Measurements from ENCODE around the gene FRYL. TPM values are rescaled to one million over a fixed set of nuclear protein-coding genes. Genes with fewer than 3 reads are reported as not detected.

Gene FRYL
- total and polyA plus RNA-seq, 2 of the 8 experiments (the other 6 are each of a cell fraction or from before 2014, with no cell fraction given) = 8.0 to 36.5 TPM

GRCh38 chr4:48470137-48470536 lies 309.9 kb downstream of the FRYL start:
- DNase-seq (ENCODE audit: low read depth in 1 of 2, low spot score in 2 of 2) = no peak
- no peak overlapping the region for H3K56ac ChIP-seq (replicated peaks; ENCODE audit: insufficient read length, low read depth, low read length)

More at GRCh38 chr4:48470137-48470536, 309.9 kb downstream of the FRYL start:
- Histone ChIP-seq H3K79me2 (ENCODE audit: control insufficient read depth in 1 of 2, insufficient read depth in 2 of 2, low read length in 2 of 2) (no peaks in the 10 kb centered on the region), H3K9ac (replicated peaks in 1 of 4; ENCODE audit: extremely low read depth in 1 of 4, low read depth in 3 of 4, low read length in 3 of 4) (no peak overlapping the region), H3K27ac (ENCODE audit: low read depth, low read length) (no peak overlapping the region), H2BK20ac (ENCODE audit: low read length) (no peak overlapping the region), H4K91ac (replicated peaks; ENCODE audit: insufficient read length, low read length) (no peak overlapping the region), H3K4me1 (replicated peaks in 1 of 4; ENCODE audit: control insufficient read depth in 3 of 4, insufficient read depth in 4 of 4, low read length in 3 of 4) (peaks cover 0 to 2% (median 0%) of the 10 kb centered on the region in 4 experiments; a peak in 1 of 7 replicates), H3K23me2 (ENCODE audit: low read depth, low read length) (no peaks in the 10 kb centered on the region), H2AFZ (ENCODE audit: low read length) (no peak overlapping the region), H4K20me1 (replicated peaks in 1 of 2; ENCODE audit: control insufficient read depth in 1 of 2, insufficient read depth in 2 of 2, low read length in 2 of 2) (no peaks in the 10 kb centered on the region), H4K8ac (ENCODE audit: extremely low read depth, insufficient read depth, low read length) (no peak overlapping the region), H2BK5ac (ENCODE audit: low read depth, low read length) (no peak overlapping the region), H3K4me3 (ENCODE audit: extremely low read depth in 1 of 4, insufficient read depth in 2 of 4, low read depth in 3 of 4, low read length in 4 of 4) (no peak overlapping the region), H3K9me3 (ENCODE audit: insufficient read depth in 2 of 2, low read depth in 1 of 2, low read length in 1 of 2) (no peaks in the 10 kb centered on the region), H2BK120ac (replicated peaks; ENCODE audit: low read depth, low read length) (no peak overlapping the region), H3K4ac (replicated peaks; ENCODE audit: insufficient read length, low read depth, low read length) (no peak overlapping the region), H4K5ac (ENCODE audit: insufficient read length, low read depth, low read length) (no peak overlapping the region), H2BK15ac (ENCODE audit: low read length) (no peak overlapping the region), H2AK5ac (ENCODE audit: low read depth, low read length) (no peak overlapping the region), H3K36me3 (ENCODE audit: control insufficient read depth in 2 of 4, insufficient read depth in 4 of 4, low read length in 3 of 4) (no peaks in the 10 kb centered on the region), H3K18ac (ENCODE audit: extremely low read depth, low read length) (no peak overlapping the region), H3K79me1 (ENCODE audit: low read depth, low read length) (no peaks in the 10 kb centered on the region), H3K23ac (ENCODE audit: insufficient read length) (no peak overlapping the region), H2BK12ac (ENCODE audit: low read depth, low read length) (no peak overlapping the region), H3K4me2 (ENCODE audit: insufficient read depth in 1 of 2, low read depth in 2 of 2, low read length in 2 of 2) (no peak overlapping the region), H3K14ac (ENCODE audit: insufficient read length) (no peak overlapping the region), H3K27me3 (replicated peaks in 1 of 4; ENCODE audit: control insufficient read depth in 3 of 4, extremely low read depth in 1 of 4, insufficient read depth in 3 of 4, low read length in 3 of 4) (no peaks in the 10 kb centered on the region)
- POLR2A ChIA-PET (ENCODE audit: partially characterized antibody) = interaction anchor here (1.3 kb wide), 1 partner anchor 13 kb away, joined by 5 read pairs; the partner anchor contains the start of gene SLC10A4
- WGBS, 2 experiments (ENCODE audit: extremely low coverage in 1 of 2, insufficient coverage in 1 of 2, insufficient read length in 1 of 2, insufficient replicate concordance in 2 of 2, low coverage in 1 of 2, low lambda C conversion rate in 2 of 2, missing lambda C conversion rate in 1 of 2) = 86% methylated on average over 1 of the region's 1 CpG; no CpG with 5 or more reads in 1 of the 2 experiments
- TF ChIP-seq SRF (IDR thresholded peaks at IDR 0.05; ENCODE audit: low read depth, low read length) (no peak), GABPA (IDR thresholded peaks at IDR 0.05; ENCODE audit: borderline replicate concordance, insufficient read depth, low read length) (no peak), ATF3 (IDR thresholded peaks at IDR 0.05; ENCODE audit: insufficient read depth, low read depth, low read length) (no peak), SUZ12 (IDR thresholded peaks at IDR 0.05; ENCODE audit: low read length) (no peak), CTCF (IDR thresholded peaks at IDR 0.05; ENCODE audit: control extremely low read depth in 1 of 3, insufficient read depth in 1 of 3, low read depth in 1 of 3, low read length in 3 of 3) (no peak), PHF8 (conservative IDR thresholded peaks at IDR 0.05; ENCODE audit: low read depth, low read length) (no peak), CHD1 (IDR thresholded peaks at IDR 0.05; ENCODE audit: low read depth, low read length) (no peak), KDM5A (IDR thresholded peaks at IDR 0.05; ENCODE audit: low read length) (no peak)
- CTCF ChIA-PET (ENCODE audit: partially characterized antibody) = no interaction called here
- FAIRE-seq = no peak

All from H1 (cell line).